Hypothalamus (tissue), 51 donors: ENCODE measurements around the gene NUDCD2.
A peak's percentile ranks its signal among the peaks of the same experiment; 100 is the strongest.

Experiments used
- DNase-seq, 51 donors: peaks; one replicate each; lab custom pipeline; 2025; lab: John Stamatoyannopoulos, UW

NUDCD2 gene

GRCh38 chr5:163459819-163460561, at the start of gene NUDCD2:
Gene NUDCD2 (minus strand): TSS chr5:163460102. CDS start chr5:163460050, 52 bp downstream.
- peak; percentile 84 to 100 (median 97) for DNase-seq

- DNase-seq, result peak in 4 of 51 donors; percentile 2 to 11 (median 7)
These were observed 49.5 kb upstream of the NUDCD2 start for GRCh38 chr5:163509291-163509951.

GRCh38 chr5:163508753-163509152, 48.9 kb upstream of the NUDCD2 start:
- DNase-seq, result no peak

- no peak for DNase-seq
These were observed 46.8 kb upstream of the NUDCD2 start for GRCh38 chr5:163506726-163507125.

- DNase-seq, result peak in 4 of 51 donors; percentile 2 to 9 (median 2)
These were observed 46.2 kb upstream of the NUDCD2 start for GRCh38 chr5:163506095-163506457.

- peak; percentile 68 to 97 (median 91) for DNase-seq
These were observed 45.6 kb upstream of the NUDCD2 start, which contains the start of gene MAT2B for GRCh38 chr5:163505368-163506094. Gene MAT2B (plus strand): TSS chr5:163505619. CDS start chr5:163505687, 68 bp downstream.

GRCh38 chr5:163505049-163505367, 45.1 kb upstream of the NUDCD2 start:
- DNase-seq, result no peak

- DNase-seq, result peak in 38 of 51 donors; percentile 5 to 74 (median 26)
These were observed 44.4 kb upstream of the NUDCD2 start for GRCh38 chr5:163504079-163504931.

GRCh38 chr5:163503106-163504078, 43.5 kb upstream of the NUDCD2 start:
- peak in 25 of 51 donors; percentile 2 to 71 (median 19) for DNase-seq

GRCh38 chr5:163502521-163502920, 42.6 kb upstream of the NUDCD2 start:
- no peak for DNase-seq

- no peak for DNase-seq
These were observed 39.0 kb upstream of the NUDCD2 start for GRCh38 chr5:163498886-163499285.

- DNase-seq, result no peak
These were observed 37.4 kb upstream of the NUDCD2 start for GRCh38 chr5:163497315-163497714.

- no peak for DNase-seq
These were observed 36.4 kb upstream of the NUDCD2 start for GRCh38 chr5:163496286-163496685.

- no peak for DNase-seq
These were observed 29.8 kb upstream of the NUDCD2 start for GRCh38 chr5:163489745-163490075.

- no peak for DNase-seq
These were observed 29.3 kb upstream of the NUDCD2 start for GRCh38 chr5:163489055-163489744.

- no peak for DNase-seq
These were observed 19.0 kb upstream of the NUDCD2 start for GRCh38 chr5:163478982-163479271.

GRCh38 chr5:163478126-163478981, 18.5 kb upstream of the NUDCD2 start:
- no peak for DNase-seq

- DNase-seq, result no peak
These were observed 15.5 kb upstream of the NUDCD2 start for GRCh38 chr5:163475411-163475810.
